Activated naive CD4-positive, alpha-beta T cell treated with anti-CD3 and anti-CD28 coated beads for 36 hours (primary cell): ENCODE results near the gene ONECUT2. TPM values are rescaled to one million over a fixed set of nuclear protein-coding genes. Genes with fewer than 3 reads are reported as not detected.
"Not testable (repeated sequence)": the region's sequence is repeated elsewhere in the genome, so short reads cannot be mapped to it uniquely, and the experiment has no call there.

Source experiments
- CTCF ChIA-PET: fragments of 350-600 bp; sonication (Branson Sonifier 250); formaldehyde crosslinking; loops from one replicate; lab custom pipeline; 2021; ENCODE audit warnings: antibody characterized with exemption; lab: Charles Lee
- DNase-seq: peaks from one replicate; pipeline ENCODE4 v3.0.0-alpha.2; 2020
- H3K27ac Mint-ChIP-seq: one replicate; pipeline ENCODE4 v1.8.0; 2021; ENCODE audit warnings: mild to moderate bottlenecking, mixed read lengths
- H3K27me3 Mint-ChIP-seq: one replicate; pipeline ENCODE4 v1.8.0; 2021; ENCODE audit warnings: low read depth, mixed read lengths
- H3K36me3 Mint-ChIP-seq: one replicate; pipeline ENCODE4 v1.8.0; 2021; ENCODE audit warnings: low read depth, mixed read lengths
- H3K4me1 Mint-ChIP-seq: one replicate; pipeline ENCODE4 v1.8.0; 2021; ENCODE audit warnings: low read depth, mixed read lengths
- H3K4me3 Mint-ChIP-seq: one replicate; pipeline ENCODE4 v1.8.0; 2021; ENCODE audit warnings: mild to moderate bottlenecking, moderate library complexity, mixed read lengths
- H3K9me3 Mint-ChIP-seq: one replicate; pipeline ENCODE4 v1.8.0; 2021; ENCODE audit warnings: mixed read lengths
- intact Hi-C: fragments of 100-400 bp; cut with micrococcal nuclease; formaldehyde crosslinking; loops from one replicate; pipeline ENCODE4 v1.15.1; 2023
- total RNA-seq, 2 experiments: library from RNA; stranded (reverse); gene quantifications; one replicate each; pipeline ENCODE4 v1.2.3, GENCODE V29; 2021

Gene ONECUT2
- total RNA-seq = not detected

GRCh38 chr18:57434536-57435494 lies at the start of gene ONECUT2:
Gene ONECUT2 (plus strand): TSS chr18:57435374. CDS start chr18:57435717, 343 bp downstream.
- intact Hi-C loops = loop anchor here (2.0 to 5.0 kb wide), 7 partner anchors 127 to 1848 kb away; partner anchors contain the start of genes RAX, TCF4, TXNL1 and WDR7
- DNase-seq = peak; percentile 77
- CTCF ChIA-PET = no interaction called here
- Mint-ChIP-seq H3K27ac (no peak within 1 kb of the TSS), H3K4me1 (peaks cover 53% of the 10 kb centered on the region), H3K36me3 (no peaks in the 10 kb centered on the region), H3K4me3 (peak within 1 kb of the TSS; percentile 51), H3K27me3 (peaks cover 88% of the 10 kb centered on the region), H3K9me3 (no peaks in the 10 kb centered on the region)

DNA sequence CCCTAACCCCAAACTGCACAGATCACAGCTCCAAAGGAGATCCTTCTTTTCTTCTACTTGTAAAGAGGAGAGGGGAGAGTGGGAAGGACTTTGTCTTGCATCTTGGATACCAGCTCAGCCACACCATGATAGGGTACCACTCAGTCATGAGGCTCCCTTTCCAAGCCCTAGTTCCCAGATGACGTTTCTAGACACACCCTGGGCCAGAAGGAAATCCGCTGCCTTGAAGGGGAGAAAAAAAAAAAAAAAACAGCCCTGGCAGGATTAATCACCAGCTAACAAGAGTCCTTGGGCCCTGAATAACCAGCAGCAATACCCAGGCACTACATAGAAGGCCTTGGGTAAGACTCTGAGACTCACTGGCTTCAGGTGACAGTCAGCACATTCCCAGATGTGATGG lies 45.9 kb upstream of the ONECUT2 start:
- intact Hi-C loops = no loop called here
- Mint-ChIP-seq H3K36me3 (no peaks in the 10 kb centered on the region), H3K4me3 (no peak overlapping the region), H3K9me3 (no peaks in the 10 kb centered on the region), H3K27ac (no peak overlapping the region), H3K27me3 (peaks cover 13% of the 10 kb centered on the region), H3K4me1 (no peaks in the 10 kb centered on the region)
- DNase-seq = no peak
- CTCF ChIA-PET = no interaction called here

- no peaks in the 10 kb centered on the region for H3K36me3 Mint-ChIP-seq
- intact Hi-C loops = no loop called here
- CTCF ChIA-PET = no interaction called here
- H3K4me1 Mint-ChIP-seq = no peaks in the 10 kb centered on the region
- H3K4me3 Mint-ChIP-seq = no peak overlapping the region
- DNase-seq = no peak
- H3K27me3 Mint-ChIP-seq = peaks cover 13% of the 10 kb centered on the region
- H3K27ac Mint-ChIP-seq = no peak overlapping the region
- H3K9me3 Mint-ChIP-seq = no peaks in the 10 kb centered on the region
Observed at GRCh38 chr18:57390044-57390443, 45.1 kb upstream of the ONECUT2 start.

DNA sequence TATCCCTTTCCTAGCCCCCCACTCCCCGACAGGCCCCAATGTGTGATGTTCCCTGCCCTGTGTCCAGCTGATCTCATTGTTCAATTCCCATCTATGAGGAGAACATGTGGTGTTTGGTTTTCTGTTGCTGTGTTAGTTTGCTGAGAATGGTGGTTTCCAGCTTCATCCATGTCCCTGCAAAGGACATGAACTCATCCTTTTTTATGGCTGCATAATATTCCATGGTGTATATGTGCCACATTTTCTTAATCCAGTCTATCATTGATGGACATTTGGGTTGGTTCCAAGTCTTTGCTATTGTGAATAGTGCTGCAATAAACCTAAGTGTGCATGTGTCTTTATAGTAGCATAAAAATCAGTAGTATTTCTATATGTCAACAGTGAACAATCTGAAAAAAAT lies 40.4 kb upstream of the ONECUT2 start:
- DNase-seq, H3K27ac Mint-ChIP-seq, H3K4me1 Mint-ChIP-seq, H3K27me3 Mint-ChIP-seq, H3K9me3 Mint-ChIP-seq, CTCF ChIA-PET, H3K36me3 Mint-ChIP-seq, H3K4me3 Mint-ChIP-seq, intact Hi-C loops: not testable (repeated sequence)

DNA sequence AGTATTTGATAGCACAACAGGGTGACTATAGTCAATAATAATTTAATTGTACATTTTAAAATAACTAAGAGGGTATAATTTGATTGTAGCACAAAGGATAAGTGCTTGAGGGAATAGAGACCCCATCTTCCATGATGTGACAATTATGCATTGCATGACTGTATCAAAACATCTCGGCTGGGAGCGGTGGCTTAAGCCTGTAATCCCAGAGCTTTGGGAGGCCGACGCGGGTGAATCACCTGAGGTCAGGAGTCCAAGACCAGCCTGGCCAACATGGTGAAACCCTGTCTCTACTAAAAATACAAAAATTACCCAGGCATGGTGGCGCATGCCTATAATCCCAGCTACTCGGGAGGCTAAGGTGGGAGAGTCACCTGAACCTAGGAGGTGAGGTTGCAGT lies 38.3 kb upstream of the ONECUT2 start:
- H3K27me3 Mint-ChIP-seq, H3K36me3 Mint-ChIP-seq, H3K4me1 Mint-ChIP-seq, H3K27ac Mint-ChIP-seq, intact Hi-C loops, H3K9me3 Mint-ChIP-seq, DNase-seq, CTCF ChIA-PET, H3K4me3 Mint-ChIP-seq: not testable (repeated sequence)

GRCh38 chr18:57397440-57398132 lies 37.6 kb upstream of the ONECUT2 start:
- no peak overlapping the region for H3K27ac Mint-ChIP-seq
- DNase-seq = no peak
- H3K4me3 Mint-ChIP-seq = no peak overlapping the region
- H3K9me3 Mint-ChIP-seq = peaks cover 4% of the 10 kb centered on the region
- H3K36me3 Mint-ChIP-seq = no peaks in the 10 kb centered on the region
- H3K4me1 Mint-ChIP-seq = no peaks in the 10 kb centered on the region
- CTCF ChIA-PET = no interaction called here
- peaks cover 7% of the 10 kb centered on the region for H3K27me3 Mint-ChIP-seq
- intact Hi-C loops = no loop called here

- CTCF ChIA-PET = no interaction called here
- intact Hi-C loops = no loop called here
- Mint-ChIP-seq H3K27ac (no peak overlapping the region), H3K4me1 (no peaks in the 10 kb centered on the region), H3K4me3 (no peak overlapping the region), H3K36me3 (peaks cover 3% of the 10 kb centered on the region), H3K9me3 (peaks cover 3% of the 10 kb centered on the region), H3K27me3 (peaks cover 21% of the 10 kb centered on the region)
- no peak for DNase-seq
Observed at GRCh38 chr18:57404345-57404744, 30.8 kb upstream of the ONECUT2 start.

DNA sequence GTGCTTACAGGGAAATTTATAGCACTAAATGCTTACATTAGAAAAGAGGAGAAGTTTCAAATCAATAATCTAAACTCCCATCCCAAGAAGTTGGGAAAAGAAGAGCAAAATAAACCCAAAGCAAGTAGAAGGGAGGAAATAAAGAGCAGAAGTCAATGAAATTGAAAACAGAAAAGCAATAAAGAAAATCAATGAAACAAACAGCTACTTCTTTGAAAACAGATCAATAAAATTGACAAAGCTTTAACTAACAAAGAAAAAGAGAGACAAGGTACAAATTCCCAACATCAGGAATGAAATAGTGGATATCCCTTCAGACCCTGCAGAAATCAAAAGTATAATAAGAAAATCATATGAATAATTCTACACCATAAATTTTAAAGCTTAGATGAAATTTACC lies 25.5 kb upstream of the ONECUT2 start:
- peaks cover 6% of the 10 kb centered on the region for H3K9me3 Mint-ChIP-seq
- DNase-seq = no peak
- H3K36me3 Mint-ChIP-seq = peaks cover 3% of the 10 kb centered on the region
- H3K4me1 Mint-ChIP-seq = no peaks in the 10 kb centered on the region
- H3K27me3 Mint-ChIP-seq = peaks cover 25% of the 10 kb centered on the region
- no peak overlapping the region for H3K27ac Mint-ChIP-seq
- intact Hi-C loops = no loop called here
- CTCF ChIA-PET = no interaction called here
- no peak overlapping the region for H3K4me3 Mint-ChIP-seq

DNA sequence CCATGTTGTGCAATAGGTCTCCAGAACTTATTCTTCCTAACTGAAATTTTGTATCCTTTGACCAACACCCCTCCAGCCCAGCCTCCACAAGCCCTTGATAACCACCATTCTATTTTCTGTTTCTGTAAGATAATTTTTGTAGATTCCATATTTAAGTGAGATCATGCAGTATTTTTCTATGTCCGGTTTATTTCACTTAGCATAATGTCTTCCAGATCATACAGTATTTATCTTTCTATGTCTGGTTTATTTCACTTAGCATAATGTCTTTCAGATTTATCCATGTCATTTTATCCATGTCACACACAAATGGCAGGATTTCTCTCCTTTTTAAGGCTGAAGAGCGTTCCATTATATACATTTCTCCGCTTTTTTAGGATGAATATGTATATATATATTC lies 24.4 kb upstream of the ONECUT2 start:
- no peak for DNase-seq
- no peak overlapping the region for H3K4me3 Mint-ChIP-seq
- H3K9me3 Mint-ChIP-seq = peaks cover 6% of the 10 kb centered on the region
- H3K4me1 Mint-ChIP-seq = no peaks in the 10 kb centered on the region
- intact Hi-C loops = no loop called here
- no peak overlapping the region for H3K27ac Mint-ChIP-seq
- H3K27me3 Mint-ChIP-seq = peaks cover 22% of the 10 kb centered on the region
- peaks cover 3% of the 10 kb centered on the region for H3K36me3 Mint-ChIP-seq
- CTCF ChIA-PET = no interaction called here

- no peak for DNase-seq
- intact Hi-C loops = no loop called here
- Mint-ChIP-seq H3K27me3 (peaks cover 34% of the 10 kb centered on the region), H3K36me3 (no peaks in the 10 kb centered on the region), H3K27ac (no peak overlapping the region), H3K4me3 (no peak overlapping the region), H3K9me3 (peaks cover 2% of the 10 kb centered on the region), H3K4me1 (no peaks in the 10 kb centered on the region)
- CTCF ChIA-PET = no interaction called here
Observed at GRCh38 chr18:57416542-57416941, 18.6 kb upstream of the ONECUT2 start.

- intact Hi-C loops = no loop called here
- H3K27me3 Mint-ChIP-seq = peaks cover 52% of the 10 kb centered on the region
Observed at GRCh38 chr18:57422313-57422872, 12.8 kb upstream of the ONECUT2 start.

GRCh38 chr18:57423821-57424220 lies 11.4 kb upstream of the ONECUT2 start:
- no peak overlapping the region for H3K27ac Mint-ChIP-seq
- H3K36me3 Mint-ChIP-seq = no peaks in the 10 kb centered on the region
- no peaks in the 10 kb centered on the region for H3K4me1 Mint-ChIP-seq
- peaks cover 51% of the 10 kb centered on the region for H3K27me3 Mint-ChIP-seq
- intact Hi-C loops = no loop called here
- peaks cover 9% of the 10 kb centered on the region for H3K9me3 Mint-ChIP-seq
- DNase-seq = no peak
- CTCF ChIA-PET = interaction anchor here (0.6 to 0.9 kb wide), 2 partner anchors 14 to 28 kb away, joined by 3 read pairs; no protein-coding TSS in a partner anchor
- no peak overlapping the region for H3K4me3 Mint-ChIP-seq

More at GRCh38 chr18:57422313-57422872, 12.8 kb upstream of the ONECUT2 start:
- CTCF ChIA-PET = no interaction called here
- DNase-seq = no peak
- Mint-ChIP-seq H3K36me3 (no peaks in the 10 kb centered on the region), H3K4me1 (no peaks in the 10 kb centered on the region), H3K9me3 (peaks cover 9% of the 10 kb centered on the region), H3K27ac (no peak overlapping the region), H3K4me3 (no peak overlapping the region)
